Epithelial cell of prostate (primary cell): ENCODE results near the gene DSG2.
"Not testable (repeated sequence)": the region's sequence is repeated elsewhere in the genome, so short reads cannot be mapped to it uniquely, and the experiment has no call there.

Experiments used
- DNase-seq: peaks from one replicate; pipeline ENCODE4 v3.0.0-alpha.2; 2011; ENCODE audit warnings: low read depth, low spot score
- H3K27ac ChIP-seq: fragments of 450-650 bp; 2 replicates; pipeline ENCODE4 v1.5.1; 2017; ENCODE audit warnings: mild to moderate bottlenecking

The DSG2 gene

GRCh38 chr18:31498574-31499524 is 872 bp downstream of the DSG2 start:
- DNase-seq, result no peak
- peak overlapping the region; percentile 75 for H3K27ac ChIP-seq

GRCh38 chr18:31500051-31500688 is 2.2 kb downstream of the DSG2 start:
- no peak for DNase-seq
- no peak overlapping the region for H3K27ac ChIP-seq

GRCh38 chr18:31503011-31503410 is 5.0 kb downstream of the DSG2 start:
- H3K27ac ChIP-seq, result no peak overlapping the region
- no peak for DNase-seq

DNA sequence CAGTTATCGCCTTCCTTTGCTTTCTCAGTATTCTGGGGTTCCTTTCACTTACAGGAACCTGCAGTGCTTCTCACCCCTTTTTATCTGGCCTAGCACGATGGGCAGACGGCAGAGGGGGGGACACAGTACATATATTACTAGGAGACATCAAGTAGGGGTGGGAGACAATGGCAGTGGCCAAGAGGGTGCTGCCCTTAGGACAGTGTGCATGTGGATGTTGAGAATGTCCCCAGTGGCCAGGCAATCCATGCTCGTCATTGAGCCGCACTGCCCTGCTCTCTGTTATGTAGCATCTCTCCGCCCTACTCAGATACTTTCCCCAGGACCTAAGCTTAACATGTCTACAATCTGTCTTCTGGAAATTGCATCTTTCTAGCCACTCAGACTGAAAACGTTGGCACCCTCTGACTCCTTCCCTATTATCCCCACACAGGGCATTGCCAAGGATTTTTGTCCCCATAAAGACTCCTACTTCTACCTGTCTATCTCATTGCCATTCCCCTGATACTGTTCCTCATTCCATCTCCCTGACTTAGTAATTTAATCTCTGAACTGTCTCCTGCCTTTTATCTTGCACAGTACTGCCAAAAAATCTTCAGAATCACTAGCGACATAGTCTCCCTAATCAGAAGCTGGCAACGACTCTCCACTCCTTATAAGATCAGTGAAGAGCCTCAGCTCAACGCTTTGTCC is 6.6 kb downstream of the DSG2 start:
- DNase-seq, result no peak
- no peak overlapping the region for H3K27ac ChIP-seq

- no peak overlapping the region for H3K27ac ChIP-seq
Observed at GRCh38 chr18:31505156-31505555, 7.2 kb downstream of the DSG2 start.

DNA sequence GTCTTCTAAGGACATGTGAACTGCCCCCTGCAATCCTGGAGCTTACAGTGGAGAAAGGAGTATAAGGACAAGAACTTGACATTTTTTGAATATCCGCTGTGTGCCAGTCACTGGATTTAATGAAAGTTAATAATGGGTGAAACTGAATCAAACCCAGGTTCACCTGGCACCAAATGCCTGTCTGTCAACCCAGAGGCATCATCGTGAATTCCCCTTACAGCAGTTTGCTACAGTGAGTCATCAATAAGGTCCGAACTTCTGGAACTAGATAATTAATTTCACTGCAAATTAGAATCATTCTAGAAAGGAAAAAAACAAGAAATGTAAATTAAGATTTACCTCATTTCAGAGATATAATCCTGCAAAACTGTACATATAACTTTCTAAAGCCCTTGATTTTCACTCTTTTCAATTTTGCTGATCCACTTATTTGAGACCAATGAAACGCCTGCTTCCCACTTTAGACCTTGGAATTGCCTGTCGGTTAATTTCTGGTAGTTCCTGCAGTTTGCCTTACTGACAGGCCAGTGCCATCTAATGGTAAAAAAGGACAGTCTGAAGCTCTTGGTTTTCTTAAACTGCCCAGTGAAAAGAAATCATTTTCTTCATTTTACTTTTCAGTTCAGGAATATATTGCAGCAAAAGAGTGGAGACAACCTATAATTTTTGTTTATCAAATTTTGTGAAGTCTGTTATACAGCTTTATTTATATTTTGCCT is 8.2 kb downstream of the DSG2 start:
- no peak for DNase-seq

More at GRCh38 chr18:31505156-31505555, 7.2 kb downstream of the DSG2 start:
- DNase-seq, result no peak

GRCh38 chr18:31507124-31507523 is 9.1 kb downstream of the DSG2 start:
- not testable (repeated sequence) for DNase-seq, H3K27ac ChIP-seq

More for the DNA sequence above, 8.2 kb downstream of the DSG2 start:
- H3K27ac ChIP-seq, result no peak overlapping the region

- no peak for DNase-seq
- H3K27ac ChIP-seq, result peak overlapping the region; percentile 95
Observed at GRCh38 chr18:31508781-31509180, 10.8 kb downstream of the DSG2 start.

DNA sequence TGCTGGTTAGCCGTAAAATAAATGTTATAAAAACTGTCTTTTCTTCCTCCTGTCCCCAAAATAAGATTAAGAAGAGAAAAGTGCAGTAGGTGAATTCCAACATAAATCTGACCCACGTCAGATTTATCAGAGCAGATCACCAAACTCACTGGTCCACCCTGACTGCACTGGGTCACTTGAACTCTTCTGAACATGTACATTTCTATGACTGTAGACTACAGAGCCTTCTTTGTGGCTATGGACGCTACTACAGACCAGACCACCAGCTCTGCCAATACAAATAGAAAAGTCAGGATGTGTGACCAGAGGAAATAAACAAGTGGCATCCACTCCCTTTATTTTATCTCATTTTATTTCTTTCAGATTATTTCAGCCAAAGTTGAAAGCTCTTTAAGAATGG is 11.6 kb downstream of the DSG2 start:
- no peak for DNase-seq
- peak overlapping the region; percentile 95 for H3K27ac ChIP-seq

GRCh38 chr18:31510319-31510718 is 12.3 kb downstream of the DSG2 start:
- peak overlapping the region; percentile 95 for H3K27ac ChIP-seq
- DNase-seq, result no peak

- DNase-seq, result no peak
- peak overlapping the region; percentile 95 for H3K27ac ChIP-seq
Observed at GRCh38 chr18:31511098-31511497, 13.1 kb downstream of the DSG2 start.

GRCh38 chr18:31512203-31512764 is 14.3 kb downstream of the DSG2 start:
- DNase-seq, result peak; percentile 93
- peak overlapping the region; percentile 95 for H3K27ac ChIP-seq

GRCh38 chr18:31513189-31513935 is 15.4 kb downstream of the DSG2 start:
- peak overlapping the region; percentile 95 for H3K27ac ChIP-seq
- peak; percentile 73 for DNase-seq

DNA sequence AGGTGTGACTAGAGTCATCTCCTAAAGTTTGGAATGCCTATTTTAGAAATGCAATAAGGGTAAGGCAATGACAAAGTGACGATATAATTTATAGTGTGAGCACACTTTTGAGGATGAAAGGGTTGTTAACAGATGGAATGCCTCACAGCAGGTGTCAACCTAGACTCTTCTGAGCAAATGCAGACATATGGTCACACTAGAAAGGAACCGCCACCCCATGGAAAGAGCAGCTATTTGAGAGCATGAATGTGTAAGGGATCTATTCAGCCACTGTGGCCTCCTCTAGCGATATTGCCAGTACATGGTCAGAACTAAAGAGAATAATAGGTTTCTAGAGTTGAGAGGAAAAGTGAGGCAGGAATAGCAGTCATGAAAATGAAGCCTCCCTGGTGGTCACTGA is 18.5 kb downstream of the DSG2 start:
- no peak overlapping the region for H3K27ac ChIP-seq
- no peak for DNase-seq

- no peak for DNase-seq
- H3K27ac ChIP-seq, result no peak overlapping the region
Observed at GRCh38 chr18:31526374-31526773, 28.4 kb downstream of the DSG2 start.

GRCh38 chr18:31533236-31533635 is 35.3 kb downstream of the DSG2 start:
- DNase-seq, result no peak
- no peak overlapping the region for H3K27ac ChIP-seq

DNA sequence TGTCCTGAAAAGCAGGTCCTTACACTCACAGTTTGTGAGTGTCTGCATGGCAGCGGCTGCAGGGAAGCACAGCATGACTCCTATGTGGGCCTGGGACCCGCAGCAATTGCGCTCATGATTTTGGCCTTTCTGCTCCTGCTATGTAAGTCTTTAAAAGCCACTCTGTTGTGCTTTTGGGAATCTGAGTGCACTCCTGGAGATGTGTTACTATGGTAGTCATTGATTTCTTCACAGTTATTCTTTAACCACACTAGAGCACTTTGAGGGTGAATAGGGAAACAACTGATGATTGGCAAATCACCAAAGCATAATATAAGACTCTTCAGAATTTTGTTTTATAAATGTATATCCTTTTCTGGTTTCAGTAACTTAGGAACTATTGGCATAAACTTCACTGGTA is 40.9 kb downstream of the DSG2 start:
- no peak for DNase-seq
- no peak overlapping the region for H3K27ac ChIP-seq

DNA sequence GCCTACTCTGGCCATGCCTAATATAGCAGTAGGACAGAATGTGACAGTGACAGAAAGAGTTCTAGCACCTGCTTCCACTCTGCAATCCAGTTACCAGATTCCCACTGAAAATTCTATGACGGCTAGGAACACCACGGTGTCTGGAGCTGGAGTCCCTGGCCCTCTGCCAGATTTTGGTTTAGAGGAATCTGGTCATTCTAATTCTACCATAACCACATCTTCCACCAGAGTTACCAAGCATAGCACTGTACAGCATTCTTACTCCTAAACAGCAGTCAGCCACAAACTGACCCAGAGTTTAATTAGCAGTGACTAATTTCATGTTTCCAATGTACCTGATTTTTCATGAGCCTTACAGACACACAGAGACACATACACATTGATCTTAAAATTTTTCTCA is 48.5 kb downstream of the DSG2 start:
- no peak overlapping the region for H3K27ac ChIP-seq
- DNase-seq, result no peak

- no peak overlapping the region for H3K27ac ChIP-seq
- DNase-seq, result no peak
Observed at GRCh38 chr18:31548853-31549252, 50.9 kb downstream of the DSG2 start.
